Natural killer cell (primary cell): Measurements from ENCODE around the gene FAM107B. TPM values are rescaled to one million over a fixed set of nuclear protein-coding genes. Genes with fewer than 3 reads are reported as not detected.

Source experiments
- ATAC-seq, 3 donors: fragments of 150-1000 bp in 2 of 3; fragments of 200-7000 bp in 1 of 3; cut with Tn5 transposase; 1 replicate in 1 of 3; 2 replicates in 2 of 3; pipeline ENCODE4 v1.10.0; 2021; ENCODE audit warnings: mild to moderate bottlenecking in 2 of 3, moderate library complexity in 2 of 3
- DNase-seq, 2 donors: peaks; one replicate each; pipeline versions ENCODE4 v3.0.0 to v3.0.0-alpha.2; 2013 to 2021; ENCODE audit warnings: mixed read lengths in 1 of 2
- H3K27ac ChIP-seq: one replicate; pipeline ENCODE4 v1.5.1; 2013; ENCODE audit warnings: mild to moderate bottlenecking, low read length
- H3K27me3 ChIP-seq: one replicate; pipeline ENCODE4 v1.6.1; 2013; ENCODE audit warnings: low read length; ENCODE audit not compliant: control insufficient read depth, insufficient read depth
- H3K36me3 ChIP-seq: one replicate; pipeline ENCODE4 v1.6.1; 2013; ENCODE audit warnings: low read length; ENCODE audit not compliant: control insufficient read depth, insufficient read depth
- H3K4me1 ChIP-seq: one replicate; pipeline ENCODE4 v1.6.1; 2013; ENCODE audit warnings: low read length; ENCODE audit not compliant: control insufficient read depth, insufficient read depth
- H3K4me3 ChIP-seq: one replicate; pipeline ENCODE4 v1.5.1; 2013; ENCODE audit warnings: low read length
- H3K9me3 ChIP-seq: one replicate; pipeline ENCODE4 v1.6.1; 2013; ENCODE audit warnings: low read length; ENCODE audit not compliant: control insufficient read depth, insufficient read depth
- H3K27ac Mint-ChIP-seq, 2 donors: one replicate each; pipeline ENCODE4 v1.8.0; 2022; ENCODE audit warnings: mild to moderate bottlenecking in 2 of 2, mixed read lengths in 2 of 2, moderate library complexity in 1 of 2
- H3K27me3 Mint-ChIP-seq, 2 donors: one replicate each; pipeline ENCODE4 v1.8.0; 2022; ENCODE audit warnings: low read depth in 2 of 2, mixed read lengths in 2 of 2
- H3K36me3 Mint-ChIP-seq: one replicate; pipeline ENCODE4 v1.8.0; 2022; ENCODE audit warnings: mixed read lengths
- H3K4me1 Mint-ChIP-seq, 2 donors: one replicate each; pipeline ENCODE4 v1.8.0; 2022; ENCODE audit warnings: mixed read lengths in 2 of 2
- H3K4me3 Mint-ChIP-seq: one replicate; pipeline ENCODE4 v1.8.0; 2022; ENCODE audit warnings: mild to moderate bottlenecking, moderate library complexity, mixed read lengths
- H3K9me3 Mint-ChIP-seq, 2 donors: one replicate each; pipeline ENCODE4 v1.8.0; 2022; ENCODE audit warnings: mixed read lengths in 2 of 2
- WGBS: methylation state at CpG from one replicate; pipeline ENCODE4 v1.1.7; 2013; ENCODE audit warnings: missing lambda C conversion rate; ENCODE audit not compliant: insufficient coverage; 5-methylcytosine and 5-hydroxymethylcytosine counted together
- intact Hi-C: fragments of 100-400 bp; cut with micrococcal nuclease; formaldehyde crosslinking; loops from one replicate; pipeline ENCODE4 v1.14.2; 2022
- total RNA-seq, 4 donors: library from RNA; stranded (reverse); fragments of 120-200 nt in 1 of 4; gene quantifications; one replicate each; pipeline versions ENCODE4 v1.2.3 to v1.2.4, GENCODE V29; 2013 to 2022
- TF ChIP-seq, protein P1 (sequence below): fragments of 200-600 bp; IDR thresholded peaks from one replicate; pipeline ENCODE4 v1.8.0; 2022; ENCODE audit warnings: antibody characterized with exemption

FAM107B gene
- total RNA-seq, 3 donors from 2014 or later (not counting 1 experiment from before 2014, with no cell fraction given) = 165 to 226 (median 224) TPM

DNA sequence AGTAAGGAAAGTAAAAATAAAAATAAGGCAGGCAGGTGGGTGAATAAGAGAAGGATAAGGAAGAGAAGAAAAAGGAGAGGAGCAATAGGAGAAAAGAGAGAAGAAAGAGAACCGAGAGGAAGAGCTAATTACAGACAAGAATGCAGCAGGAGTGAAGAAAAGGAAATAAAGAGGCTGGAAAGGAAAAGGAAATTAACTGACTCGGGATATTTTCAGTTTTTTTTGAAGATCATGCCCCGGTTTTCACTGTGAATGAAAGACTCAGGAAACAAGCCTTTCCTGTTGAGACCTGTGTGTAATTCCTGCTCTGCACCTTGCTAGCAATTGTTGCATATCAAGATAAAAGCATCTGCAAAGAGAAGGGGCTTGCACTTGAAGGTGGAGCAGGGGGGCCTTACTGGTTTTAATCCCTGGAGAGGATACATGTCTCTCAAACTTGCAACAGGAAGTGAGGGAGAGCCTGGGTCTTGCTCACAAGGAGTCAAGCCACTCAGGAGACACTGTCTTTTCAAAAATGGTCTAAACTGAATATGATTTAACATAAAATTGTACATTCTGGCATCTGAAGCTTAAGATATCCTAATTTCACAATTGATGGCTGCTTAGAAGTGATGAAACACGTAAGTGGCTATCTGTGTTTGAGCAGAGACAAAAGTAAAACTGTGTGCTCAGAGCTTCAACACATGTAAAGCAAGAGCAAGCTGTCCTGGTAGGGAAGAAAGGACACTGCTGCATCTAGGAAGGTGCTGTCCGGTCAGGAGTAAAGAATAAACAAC, 157.6 kb downstream of the FAM107B start:
- Histone ChIP-seq H3K27me3 (no peaks in the 10 kb centered on the region), H3K4me1 (peaks cover 3% of the 10 kb centered on the region), H3K36me3 (no peaks in the 10 kb centered on the region), H3K9me3 (no peaks in the 10 kb centered on the region), H3K27ac (no peak overlapping the region), H3K4me3 (no peak overlapping the region)
- 47% methylated on average over 5 of the region's 5 CpGs for WGBS
- ATAC-seq (no peak), DNase-seq (no peak)
- H3K27ac Mint-ChIP-seq = no peak overlapping the region
- H3K36me3 Mint-ChIP-seq = no peaks in the 10 kb centered on the region
- no peak overlapping the region for H3K4me3 Mint-ChIP-seq
- H3K4me1 Mint-ChIP-seq = peaks cover 6 to 15% of the 10 kb centered on the region in 2 donors
- TF ChIP-seq, protein P1, sequence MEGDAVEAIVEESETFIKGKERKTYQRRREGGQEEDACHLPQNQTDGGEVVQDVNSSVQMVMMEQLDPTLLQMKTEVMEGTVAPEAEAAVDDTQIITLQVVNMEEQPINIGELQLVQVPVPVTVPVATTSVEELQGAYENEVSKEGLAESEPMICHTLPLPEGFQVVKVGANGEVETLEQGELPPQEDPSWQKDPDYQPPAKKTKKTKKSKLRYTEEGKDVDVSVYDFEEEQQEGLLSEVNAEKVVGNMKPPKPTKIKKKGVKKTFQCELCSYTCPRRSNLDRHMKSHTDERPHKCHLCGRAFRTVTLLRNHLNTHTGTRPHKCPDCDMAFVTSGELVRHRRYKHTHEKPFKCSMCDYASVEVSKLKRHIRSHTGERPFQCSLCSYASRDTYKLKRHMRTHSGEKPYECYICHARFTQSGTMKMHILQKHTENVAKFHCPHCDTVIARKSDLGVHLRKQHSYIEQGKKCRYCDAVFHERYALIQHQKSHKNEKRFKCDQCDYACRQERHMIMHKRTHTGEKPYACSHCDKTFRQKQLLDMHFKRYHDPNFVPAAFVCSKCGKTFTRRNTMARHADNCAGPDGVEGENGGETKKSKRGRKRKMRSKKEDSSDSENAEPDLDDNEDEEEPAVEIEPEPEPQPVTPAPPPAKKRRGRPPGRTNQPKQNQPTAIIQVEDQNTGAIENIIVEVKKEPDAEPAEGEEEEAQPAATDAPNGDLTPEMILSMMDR = no peak
- no peaks in the 10 kb centered on the region for H3K9me3 Mint-ChIP-seq
- intact Hi-C loops = no loop called here
- H3K27me3 Mint-ChIP-seq = no peaks in the 10 kb centered on the region

DNA sequence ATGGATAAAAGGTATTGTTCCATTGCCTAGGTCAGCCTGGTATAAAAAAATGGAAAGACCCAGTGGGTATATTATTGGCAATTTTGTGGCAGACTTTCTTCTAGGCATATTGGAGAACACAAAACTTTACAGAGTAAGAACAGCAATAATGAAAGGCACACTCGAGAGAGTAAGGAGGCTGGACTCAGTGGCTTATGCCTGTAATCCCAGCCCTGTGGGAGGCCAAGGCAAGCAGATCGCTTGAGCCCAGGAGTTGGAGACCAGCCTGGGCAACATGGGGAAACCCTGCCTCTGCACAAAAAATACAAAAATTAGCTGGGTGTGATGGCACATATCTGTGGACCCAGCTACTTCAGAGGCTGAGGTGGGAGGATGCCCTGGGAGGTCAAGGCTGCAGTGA, 158.2 kb downstream of the FAM107B start:
- Mint-ChIP-seq H3K4me3 (no peak overlapping the region), H3K27me3 (no peaks in the 10 kb centered on the region), H3K36me3 (no peaks in the 10 kb centered on the region), H3K9me3 (no peaks in the 10 kb centered on the region), H3K4me1 (peaks cover 6 to 15% of the 10 kb centered on the region in 2 donors), H3K27ac (no peak overlapping the region)
- Histone ChIP-seq H3K4me1 (peaks cover 3% of the 10 kb centered on the region), H3K4me3 (no peak overlapping the region), H3K27me3 (no peaks in the 10 kb centered on the region), H3K36me3 (no peaks in the 10 kb centered on the region), H3K9me3 (no peaks in the 10 kb centered on the region), H3K27ac (no peak overlapping the region)
- intact Hi-C loops = no loop called here
- DNase-seq (no peak), ATAC-seq (no peak)
- TF ChIP-seq, protein P1 = no peak
- 87% methylated on average over 2 of the region's 2 CpGs for WGBS

DNA sequence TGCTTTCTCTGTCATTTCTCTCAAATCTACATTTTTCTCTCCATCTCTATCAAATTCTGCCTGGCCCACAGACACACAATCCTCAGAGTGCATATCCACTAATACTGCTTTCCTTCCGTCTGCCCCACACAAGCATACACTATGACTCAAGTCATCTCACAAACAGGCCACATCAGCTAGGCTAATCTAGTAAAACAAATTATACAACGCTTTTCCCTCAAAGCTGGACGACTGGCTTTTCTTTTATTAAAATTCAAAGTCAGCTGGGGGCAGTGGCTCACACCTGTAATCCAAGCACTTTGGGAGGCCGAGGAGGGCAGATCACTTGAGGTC, 161.1 kb downstream of the FAM107B start:
- no peaks in the 10 kb centered on the region for H3K36me3 ChIP-seq
- DNase-seq = no peak
- H3K27me3 ChIP-seq = no peaks in the 10 kb centered on the region
- no peaks in the 10 kb centered on the region for H3K36me3 Mint-ChIP-seq
- TF ChIP-seq, protein P1 = no peak
- peaks cover 6 to 15% of the 10 kb centered on the region in 2 donors for H3K4me1 Mint-ChIP-seq
- WGBS = 81% methylated on average over 4 of the region's 4 CpGs
- no peak overlapping the region for H3K4me3 Mint-ChIP-seq
- no peak overlapping the region for H3K4me3 ChIP-seq
- no peaks in the 10 kb centered on the region for H3K27me3 Mint-ChIP-seq
- peaks cover 3% of the 10 kb centered on the region for H3K4me1 ChIP-seq
- no peaks in the 10 kb centered on the region for H3K9me3 Mint-ChIP-seq
- intact Hi-C loops = no loop called here
- H3K9me3 ChIP-seq = no peaks in the 10 kb centered on the region
- ATAC-seq = no peak
- H3K27ac Mint-ChIP-seq = no peak overlapping the region
- no peak overlapping the region for H3K27ac ChIP-seq
